Natural killer cell treated with Interleukin-12 subunit alpha and Interleukin-12 subunit beta and Interleukin-15 and Interleukin-18, amount 100 ng/mL, for 72 hours (primary cell): ENCODE results near the gene TMEM117. TPM values are rescaled to one million over a fixed set of nuclear protein-coding genes. Genes with fewer than 3 reads are reported as not detected.

Experiments
- ATAC-seq, 2 donors: fragments of 150-1000 bp; cut with Tn5 transposase in 1 of 2; sonication (Bioruptor Pico), chemical (Tn5 transposase) in 1 of 2; 2 replicates each; pipeline ENCODE4 v1.10.0; 2021
- DNase-seq: peaks from one replicate; pipeline ENCODE4 v3.0.0; 2022; ENCODE audit warnings: low spot score
- H3K27ac Mint-ChIP-seq, 2 donors: 1 replicate in 1 of 2; 2 replicates in 1 of 2; pipeline ENCODE4 v1.8.0; 2022; ENCODE audit warnings: mixed read lengths in 2 of 2, mild to moderate bottlenecking in 1 of 2, moderate library complexity in 1 of 2
- H3K27me3 Mint-ChIP-seq, 2 donors: 1 replicate in 1 of 2; 2 replicates in 1 of 2; pipeline ENCODE4 v1.8.0; 2022; ENCODE audit warnings: mixed read lengths in 2 of 2
- H3K36me3 Mint-ChIP-seq: one replicate; pipeline ENCODE4 v1.8.0; 2022; ENCODE audit warnings: mixed read lengths
- H3K4me1 Mint-ChIP-seq, 2 donors: 1 replicate in 1 of 2; 2 replicates in 1 of 2; pipeline ENCODE4 v1.8.0; 2022; ENCODE audit warnings: low read depth in 2 of 2, mixed read lengths in 2 of 2, mild to moderate bottlenecking in 1 of 2
- H3K4me3 Mint-ChIP-seq: one replicate; pipeline ENCODE4 v1.8.0; 2022; ENCODE audit warnings: mixed read lengths
- H3K9me3 Mint-ChIP-seq: 2 replicates; pipeline ENCODE4 v1.8.0; 2022; ENCODE audit warnings: mixed read lengths
- total RNA-seq, 2 donors: library from RNA; stranded (reverse); gene quantifications; one replicate each; pipeline ENCODE4 v1.2.3, GENCODE V29; 2022

Gene TMEM117
- total RNA-seq, 2 donors from 2014 or later, result 2.4 to 5.0 TPM

DNA sequence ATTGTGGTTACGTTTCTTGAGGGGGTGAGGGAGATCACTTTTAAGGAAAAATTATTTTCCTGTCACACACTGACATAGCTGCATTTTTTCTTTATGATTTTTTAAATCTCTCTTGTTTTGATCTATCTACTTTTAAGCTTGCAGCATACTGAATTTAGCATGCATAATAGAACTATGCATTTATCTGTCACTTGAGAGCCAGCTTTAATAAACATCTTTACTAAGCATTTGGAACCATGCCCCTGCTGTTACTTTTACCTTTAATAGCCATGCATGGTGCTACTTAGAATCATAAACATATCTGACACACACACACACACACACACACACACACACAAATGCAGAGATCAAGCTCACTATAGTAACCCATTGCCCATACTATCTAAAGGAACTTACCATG lies 554.0 kb downstream of the TMEM117 start:
- no peaks in the 10 kb centered on the region for H3K27me3 Mint-ChIP-seq

DNA sequence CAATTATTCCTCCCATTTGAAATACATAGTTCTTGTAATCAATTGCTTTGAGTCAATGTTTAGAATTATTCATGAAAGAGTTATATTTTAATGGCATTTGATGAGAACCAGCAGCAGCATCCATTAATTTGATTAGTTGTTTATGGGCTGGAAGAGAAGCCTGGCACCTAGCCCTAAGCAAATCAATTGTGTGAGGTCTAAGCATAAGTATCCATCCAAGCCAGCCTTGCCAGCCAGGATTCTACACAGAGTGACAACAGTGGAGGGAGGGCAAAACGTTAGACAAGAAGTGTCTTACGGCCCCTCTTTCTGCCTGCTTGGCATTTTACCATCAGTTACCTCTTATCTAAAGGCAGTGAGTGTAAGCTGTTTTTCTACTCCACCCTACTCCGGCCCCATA lies 561.8 kb downstream of the TMEM117 start:
- Mint-ChIP-seq H3K36me3 (no peaks in the 10 kb centered on the region), H3K4me3 (no peak overlapping the region), H3K27ac (no peak overlapping the region), H3K4me1 (no peaks in the 10 kb centered on the region), H3K9me3 (no peaks in the 10 kb centered on the region), H3K27me3 (no peaks in the 10 kb centered on the region)
- ATAC-seq (no peak), DNase-seq (no peak)

More for the DNA sequence above, 554.0 kb downstream of the TMEM117 start:
- H3K4me1 Mint-ChIP-seq, result no peaks in the 10 kb centered on the region
- H3K4me3 Mint-ChIP-seq, result no peak overlapping the region
- no peak for ATAC-seq
- DNase-seq, result no peak
- H3K36me3 Mint-ChIP-seq, result no peaks in the 10 kb centered on the region
- no peak overlapping the region for H3K27ac Mint-ChIP-seq
- H3K9me3 Mint-ChIP-seq, result peaks cover 7% of the 10 kb centered on the region

GRCh38 chr12:44403185-44403584 lies 567.3 kb downstream of the TMEM117 start:
- H3K27ac Mint-ChIP-seq, result no peak overlapping the region
- no peak for ATAC-seq
- peaks cover 5% of the 10 kb centered on the region for H3K9me3 Mint-ChIP-seq
- peaks cover 2% of the 10 kb centered on the region for H3K36me3 Mint-ChIP-seq
- no peaks in the 10 kb centered on the region for H3K27me3 Mint-ChIP-seq
- no peaks in the 10 kb centered on the region for H3K4me1 Mint-ChIP-seq
- DNase-seq, result no peak
- no peak overlapping the region for H3K4me3 Mint-ChIP-seq

DNA sequence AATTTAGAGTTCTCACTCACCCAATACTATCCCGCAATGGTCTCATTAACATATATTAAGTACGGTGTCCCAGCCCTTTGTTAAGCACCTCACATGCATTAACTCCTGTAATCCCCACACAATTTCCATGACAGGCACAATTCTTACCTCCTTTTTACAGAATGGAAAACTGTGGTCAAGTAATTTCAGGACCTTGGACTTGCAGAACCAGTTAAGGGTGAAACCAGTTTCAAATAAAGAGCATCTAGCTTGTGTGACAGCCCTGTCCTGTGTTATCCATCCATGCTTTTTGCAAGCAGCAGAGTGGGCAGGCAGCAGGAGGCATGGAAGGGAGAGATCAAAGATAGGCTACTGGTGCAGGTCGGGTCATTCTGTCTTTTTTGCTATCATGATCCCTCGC lies 569.4 kb downstream of the TMEM117 start:
- Mint-ChIP-seq H3K9me3 (peaks cover 6% of the 10 kb centered on the region), H3K36me3 (peaks cover 5% of the 10 kb centered on the region), H3K27ac (no peak overlapping the region), H3K27me3 (no peaks in the 10 kb centered on the region), H3K4me3 (no peak overlapping the region), H3K4me1 (no peaks in the 10 kb centered on the region)
- DNase-seq, result no peak
- ATAC-seq, result no peak

DNA sequence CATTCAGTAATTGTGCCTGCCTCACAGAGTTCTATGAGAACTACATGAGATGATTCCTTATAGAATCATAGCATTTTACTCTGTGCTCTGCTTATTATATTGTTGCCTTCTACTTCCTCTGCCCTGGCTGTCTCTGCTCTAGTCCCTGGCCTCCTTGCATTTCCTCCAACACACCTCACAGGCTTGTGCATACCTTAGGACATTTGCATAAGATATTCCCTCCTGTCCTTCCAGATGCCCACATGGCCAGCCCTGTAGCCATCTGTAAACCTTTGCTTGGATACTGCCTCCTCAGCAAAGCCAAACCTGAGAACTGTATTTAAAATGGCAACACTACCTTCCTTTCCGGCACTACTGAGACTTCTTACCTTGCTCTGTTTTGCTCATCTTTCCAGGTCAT lies 586.7 kb downstream of the TMEM117 start:
- Mint-ChIP-seq H3K9me3 (peaks cover 20% of the 10 kb centered on the region), H3K27me3 (no peaks in the 10 kb centered on the region), H3K4me3 (no peak overlapping the region), H3K36me3 (no peaks in the 10 kb centered on the region), H3K27ac (no peak overlapping the region), H3K4me1 (no peaks in the 10 kb centered on the region)
- no peak for ATAC-seq
- DNase-seq, result no peak

DNA sequence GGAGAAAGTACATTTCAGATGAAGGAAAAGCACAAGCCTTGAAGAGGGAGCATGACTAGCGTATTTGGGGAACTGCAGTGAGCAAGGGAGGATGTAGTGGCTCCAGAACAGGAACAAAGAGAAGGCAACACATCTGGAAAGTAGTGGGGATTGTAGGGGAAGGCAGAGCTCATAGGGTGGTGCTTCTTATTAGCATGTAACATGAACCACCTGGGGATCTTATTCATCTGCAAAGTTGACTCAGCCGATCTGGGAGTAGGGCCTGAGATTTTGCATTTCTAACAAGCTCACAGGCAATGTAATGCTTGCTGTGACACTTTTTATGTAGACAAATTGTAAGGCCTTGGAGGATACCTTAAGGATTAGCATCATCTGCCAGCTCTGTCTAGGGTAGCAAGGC lies 592.9 kb downstream of the TMEM117 start:
- DNase-seq (no peak), ATAC-seq (no peak)
- no peak overlapping the region for H3K27ac Mint-ChIP-seq
- H3K9me3 Mint-ChIP-seq, result peaks cover 3% of the 10 kb centered on the region
- no peaks in the 10 kb centered on the region for H3K27me3 Mint-ChIP-seq
- H3K4me1 Mint-ChIP-seq, result no peaks in the 10 kb centered on the region
- no peaks in the 10 kb centered on the region for H3K36me3 Mint-ChIP-seq
- H3K4me3 Mint-ChIP-seq, result no peak overlapping the region

DNA sequence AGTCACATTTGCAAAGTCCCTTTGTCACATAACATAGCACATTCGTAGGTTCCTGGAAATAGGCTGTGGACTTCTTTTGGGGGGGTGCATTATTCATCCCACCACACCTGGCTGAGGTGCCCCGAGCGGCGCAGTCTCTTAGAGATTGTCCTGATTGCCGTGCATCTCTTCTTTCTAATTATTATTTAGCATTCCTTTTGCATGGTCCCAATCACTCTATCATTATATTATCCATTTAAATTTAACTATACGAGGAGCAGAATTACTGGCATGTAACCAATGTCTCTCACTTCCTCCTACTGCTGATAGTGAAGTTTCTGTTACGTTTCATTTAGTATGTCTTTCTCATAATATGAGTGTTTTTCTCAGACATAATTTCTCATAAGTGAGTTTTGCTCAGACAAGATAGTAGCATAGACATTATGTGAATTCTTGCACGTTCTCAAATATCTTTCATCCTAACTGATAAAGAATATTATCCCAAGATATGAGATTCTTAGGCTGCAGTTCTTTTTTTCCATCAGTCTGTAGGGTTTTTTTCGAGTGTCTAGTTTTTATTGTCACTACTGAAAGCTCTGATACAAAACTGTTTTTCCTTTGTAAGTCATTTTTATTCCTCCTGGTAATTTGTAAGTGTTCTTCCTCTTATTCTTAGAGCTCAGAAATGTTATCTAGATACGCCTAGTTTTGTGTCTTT lies 595.9 kb downstream of the TMEM117 start:
- DNase-seq, result no peak
- H3K4me3 Mint-ChIP-seq, result no peak overlapping the region
- H3K36me3 Mint-ChIP-seq, result no peaks in the 10 kb centered on the region
- no peak for ATAC-seq
- H3K27ac Mint-ChIP-seq, result no peak overlapping the region
- peaks cover 7% of the 10 kb centered on the region for H3K9me3 Mint-ChIP-seq
- no peaks in the 10 kb centered on the region for H3K27me3 Mint-ChIP-seq
- H3K4me1 Mint-ChIP-seq, result no peaks in the 10 kb centered on the region

- H3K9me3 Mint-ChIP-seq, result peaks cover 5% of the 10 kb centered on the region
- ATAC-seq (no peak), DNase-seq (no peak)
- no peaks in the 10 kb centered on the region for H3K4me1 Mint-ChIP-seq
- no peak overlapping the region for H3K4me3 Mint-ChIP-seq
- H3K27me3 Mint-ChIP-seq, result no peaks in the 10 kb centered on the region
- H3K36me3 Mint-ChIP-seq, result no peaks in the 10 kb centered on the region
- no peak overlapping the region for H3K27ac Mint-ChIP-seq
These were observed 597.8 kb downstream of the TMEM117 start for GRCh38 chr12:44433659-44434058.

GRCh38 chr12:44436756-44437155 lies 600.9 kb downstream of the TMEM117 start:
- ATAC-seq (no peak), DNase-seq (no peak)
- no peak overlapping the region for H3K4me3 Mint-ChIP-seq
- H3K27ac Mint-ChIP-seq, result no peak overlapping the region
- H3K27me3 Mint-ChIP-seq, result no peaks in the 10 kb centered on the region
- H3K36me3 Mint-ChIP-seq, result no peaks in the 10 kb centered on the region
- H3K9me3 Mint-ChIP-seq, result peaks cover 10% of the 10 kb centered on the region
- H3K4me1 Mint-ChIP-seq, result no peaks in the 10 kb centered on the region

Other genes with a start within 250 kb of the TMEM117 start
- 10 to 100 TPM; 22.2 to 32.7 TPM for gene PUS7L, start 77.3 kb upstream of the TMEM117 start, total RNA-seq
- 10 to 100 TPM; 42.4 to 55.1 TPM for gene IRAK4, start 77.1 kb upstream of the TMEM117 start, total RNA-seq
- gene TWF1, start 29.8 kb upstream of the TMEM117 start, total RNA-seq, result 10 to 100 TPM; 33.0 to 35.2 TPM